Neural progenitor cell (in vitro differentiated cells): ENCODE data around the gene PLTP. TPM values are rescaled to one million over a fixed set of nuclear protein-coding genes. Genes with fewer than 3 reads are reported as not detected.

Experiments
- DNase-seq: peaks from one replicate; pipeline ENCODE4 v3.0.0-alpha.2; 2016; ENCODE audit warnings: low spot score
- H2AFZ ChIP-seq: fragments of 200-600 bp; sonication (generic); replicated peaks from 2 replicates; pipeline ENCODE4 v1.6.1; 2016; ENCODE audit warnings: antibody characterized with exemption
- H3F3A ChIP-seq: fragments of 200-600 bp; sonication (generic); 2 replicates; pipeline ENCODE4 v1.6.1; 2016; ENCODE audit warnings: antibody characterized with exemption, low read depth
- H3K27ac ChIP-seq: fragments of 200-600 bp; sonication (generic); 2 replicates; pipeline ENCODE4 v1.5.1; 2016; ENCODE audit warnings: mild to moderate bottlenecking
- H3K27me3 ChIP-seq: fragments of 200-600 bp; sonication (generic); 2 replicates; pipeline ENCODE4 v1.6.1; 2016; ENCODE audit warnings: mild to moderate bottlenecking, moderate library complexity
- H3K36me3 ChIP-seq: fragments of 200-600 bp; sonication (generic); 2 replicates; pipeline ENCODE4 v1.5.1; 2016
- H3K4me1 ChIP-seq: fragments of 200-600 bp; sonication (generic); 2 replicates; pipeline ENCODE4 v1.6.1; 2016; ENCODE audit warnings: mixed run types
- H3K4me2 ChIP-seq: fragments of 200-600 bp; sonication (generic); 2 replicates; pipeline ENCODE4 v1.6.1; 2016
- H3K4me3 ChIP-seq: fragments of 200-600 bp; sonication (generic); 2 replicates; pipeline ENCODE4 v1.5.1; 2016
- H3K79me2 ChIP-seq: fragments of 200-600 bp; sonication (generic); 2 replicates; pipeline ENCODE4 v1.6.1; 2016; ENCODE audit warnings: low read depth
- H3K9ac ChIP-seq: fragments of 200-600 bp; sonication (generic); 2 replicates; pipeline ENCODE4 v1.6.1; 2016
- H3K9me3 ChIP-seq: fragments of 200-600 bp; sonication (generic); 2 replicates; pipeline ENCODE4 v1.5.1; 2016; ENCODE audit warnings: low read depth
- H4K20me1 ChIP-seq: fragments of 200-600 bp; sonication (generic); 2 replicates; pipeline ENCODE4 v1.6.1; 2016; ENCODE audit warnings: low read depth
- H3K27ac Mint-ChIP-seq: 3 replicates; pipeline ENCODE4 v1.8.0; 2021; ENCODE audit warnings: mixed read lengths
- H3K27me3 Mint-ChIP-seq: 2 replicates; pipeline ENCODE4 v1.8.0; 2022; ENCODE audit warnings: low read depth, mild to moderate bottlenecking, inconsistent platforms, moderate library complexity, mixed read lengths; ENCODE audit not compliant: insufficient read depth
- H3K36me3 Mint-ChIP-seq: 3 replicates; pipeline ENCODE4 v1.8.0; 2021; ENCODE audit warnings: mixed read lengths
- H3K4me1 Mint-ChIP-seq: 3 replicates; pipeline ENCODE4 v1.8.0; 2021; ENCODE audit warnings: mixed read lengths
- H3K4me3 Mint-ChIP-seq: 3 replicates; pipeline ENCODE4 v1.8.0; 2021; ENCODE audit warnings: mild to moderate bottlenecking, moderate library complexity, mixed read lengths
- H3K9me3 Mint-ChIP-seq: 3 replicates; pipeline ENCODE4 v1.8.0; 2020; ENCODE audit warnings: mixed read lengths
- EZH2 ChIP-seq: fragments of 200-600 bp; sonication (generic); IDR thresholded peaks from 2 replicates; pipeline ENCODE4 v1.6.1; 2017; ENCODE audit warnings: antibody characterized with exemption, mild to moderate bottlenecking, moderate library complexity
- EZH2phosphoT487 ChIP-seq: fragments of 200-600 bp; sonication (generic); IDR thresholded peaks from 2 replicates; pipeline ENCODE4 v1.6.1; 2017; ENCODE audit warnings: antibody characterized with exemption
- total RNA-seq: library from RNA; depleted of rRNA; stranded (reverse); fragments of >200 nt; gene quantifications from 2 replicates; pipeline ENCODE4 v1.2.3, GENCODE V29; 2015; ENCODE audit warnings: low replicate concordance
- TF ChIP-seq, protein P1 (sequence below): fragments of 200-600 bp; sonication (generic); IDR thresholded peaks from 2 replicates; pipeline ENCODE4 v1.5.1; 2017; ENCODE audit warnings: antibody characterized with exemption, mild to moderate bottlenecking

The PLTP gene
- total RNA-seq, 1 donor from 2014 or later: 22.3 TPM

DNA sequence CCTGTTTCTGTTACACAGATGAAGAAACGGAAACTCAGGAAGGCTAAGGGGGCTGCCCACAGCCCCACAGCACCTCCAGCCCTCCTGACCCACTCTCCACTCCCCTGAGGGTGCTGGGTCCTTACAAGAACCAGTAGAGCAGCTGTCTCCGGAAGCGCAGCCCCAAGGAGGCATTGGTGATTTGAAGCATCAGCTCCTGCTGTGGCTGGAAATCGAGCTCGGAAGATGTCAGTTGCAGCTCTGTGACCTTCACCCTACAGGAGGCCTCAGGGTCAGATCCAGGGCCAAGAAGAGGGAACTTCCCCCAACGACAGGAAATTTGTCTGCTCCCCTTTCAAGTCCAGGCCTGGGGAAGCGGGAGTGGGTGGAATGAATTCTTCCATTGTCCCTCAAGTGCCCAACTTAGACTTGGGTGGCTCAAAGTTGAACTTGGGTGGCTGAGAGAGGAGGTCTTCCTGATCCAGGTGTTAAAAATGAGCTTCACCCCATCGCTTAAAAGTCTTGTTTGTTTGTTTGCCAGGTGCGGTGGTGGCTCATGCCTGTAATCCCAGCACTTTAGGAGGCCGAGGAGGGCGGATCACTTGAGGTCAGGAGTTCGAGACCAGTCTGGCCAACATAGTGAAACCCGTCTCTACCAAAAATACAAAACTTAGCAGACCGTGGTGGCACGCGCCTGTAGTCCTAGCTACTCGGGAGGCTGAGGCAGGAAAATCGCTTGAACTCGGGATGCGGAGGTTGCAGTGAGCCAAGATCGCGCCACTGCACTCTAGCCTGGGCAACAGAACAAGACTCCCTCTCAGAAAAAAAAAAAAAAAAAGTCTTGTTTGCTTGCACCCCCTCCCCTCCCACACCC, 1.9 kb downstream of the PLTP start:
- H3F3A ChIP-seq: peaks cover 9% of the 10 kb centered on the region
- H3K36me3 ChIP-seq: no peaks in the 10 kb centered on the region
- H3K4me1 Mint-ChIP-seq: peaks cover 28% of the 10 kb centered on the region
- peak overlapping the region; percentile 92 for H3K4me3 Mint-ChIP-seq
- no peaks in the 10 kb centered on the region for H3K9me3 ChIP-seq
- H3K79me2 ChIP-seq: peaks cover 7% of the 10 kb centered on the region
- peaks cover 4% of the 10 kb centered on the region for H3K27me3 ChIP-seq
- peak overlapping the region; percentile 54 for H3K27ac Mint-ChIP-seq
- H4K20me1 ChIP-seq: no peaks in the 10 kb centered on the region
- H3K4me3 ChIP-seq: peak overlapping the region; percentile 19
- H3K9ac ChIP-seq: no peak overlapping the region
- H3K27me3 Mint-ChIP-seq: peaks cover 5% of the 10 kb centered on the region
- peaks cover 5% of the 10 kb centered on the region for H3K4me1 ChIP-seq
- no peak overlapping the region for H3K27ac ChIP-seq
- peak overlapping the region; percentile 29 for H3K4me2 ChIP-seq
- no peak for TF ChIP-seq EZH2phosphoT487
- no peak for TF ChIP-seq EZH2
- TF ChIP-seq, protein P1, sequence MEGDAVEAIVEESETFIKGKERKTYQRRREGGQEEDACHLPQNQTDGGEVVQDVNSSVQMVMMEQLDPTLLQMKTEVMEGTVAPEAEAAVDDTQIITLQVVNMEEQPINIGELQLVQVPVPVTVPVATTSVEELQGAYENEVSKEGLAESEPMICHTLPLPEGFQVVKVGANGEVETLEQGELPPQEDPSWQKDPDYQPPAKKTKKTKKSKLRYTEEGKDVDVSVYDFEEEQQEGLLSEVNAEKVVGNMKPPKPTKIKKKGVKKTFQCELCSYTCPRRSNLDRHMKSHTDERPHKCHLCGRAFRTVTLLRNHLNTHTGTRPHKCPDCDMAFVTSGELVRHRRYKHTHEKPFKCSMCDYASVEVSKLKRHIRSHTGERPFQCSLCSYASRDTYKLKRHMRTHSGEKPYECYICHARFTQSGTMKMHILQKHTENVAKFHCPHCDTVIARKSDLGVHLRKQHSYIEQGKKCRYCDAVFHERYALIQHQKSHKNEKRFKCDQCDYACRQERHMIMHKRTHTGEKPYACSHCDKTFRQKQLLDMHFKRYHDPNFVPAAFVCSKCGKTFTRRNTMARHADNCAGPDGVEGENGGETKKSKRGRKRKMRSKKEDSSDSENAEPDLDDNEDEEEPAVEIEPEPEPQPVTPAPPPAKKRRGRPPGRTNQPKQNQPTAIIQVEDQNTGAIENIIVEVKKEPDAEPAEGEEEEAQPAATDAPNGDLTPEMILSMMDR: no peak
- peaks cover 15% of the 10 kb centered on the region for H3K36me3 Mint-ChIP-seq
- no peak overlapping the region for H2AFZ ChIP-seq
- no peaks in the 10 kb centered on the region for H3K9me3 Mint-ChIP-seq
- DNase-seq: no peak

DNA sequence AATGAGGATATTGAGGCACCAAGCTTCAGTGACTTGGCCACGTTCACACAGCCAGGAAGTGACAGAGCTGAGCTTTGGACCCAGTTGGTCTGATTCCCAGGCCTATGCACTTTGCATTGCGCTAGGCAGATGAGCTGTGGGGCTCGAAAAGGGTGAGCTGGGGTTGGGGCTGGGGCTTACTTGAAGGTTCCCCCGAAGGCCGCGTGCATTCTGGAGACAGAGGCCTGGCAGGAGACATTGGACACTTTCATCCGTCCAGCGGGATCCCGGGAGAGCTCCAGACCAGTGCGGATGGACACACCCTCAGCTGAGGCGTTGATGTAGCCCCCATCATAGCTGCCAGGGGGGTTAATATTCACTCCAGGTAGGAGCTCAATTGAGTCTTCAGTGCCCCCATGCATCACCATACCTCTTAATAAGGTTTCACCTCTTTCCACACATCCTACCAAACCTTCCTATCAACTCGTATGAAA, 2.6 kb downstream of the PLTP start:
- H3K9ac ChIP-seq: no peak overlapping the region
- peaks cover 9% of the 10 kb centered on the region for H3F3A ChIP-seq
- Mint-ChIP-seq H3K27me3 (peaks cover 5% of the 10 kb centered on the region), H3K36me3 (peaks cover 15% of the 10 kb centered on the region), H3K9me3 (no peaks in the 10 kb centered on the region), H3K27ac (no peak overlapping the region), H3K4me3 (no peak overlapping the region), H3K4me1 (peaks cover 24% of the 10 kb centered on the region)
- no peaks in the 10 kb centered on the region for H4K20me1 ChIP-seq
- no peaks in the 10 kb centered on the region for H3K36me3 ChIP-seq
- peaks cover 7% of the 10 kb centered on the region for H3K79me2 ChIP-seq
- peaks cover 5% of the 10 kb centered on the region for H3K4me1 ChIP-seq
- H3K9me3 ChIP-seq: no peaks in the 10 kb centered on the region
- TF ChIP-seq, protein P1: no peak
- TF ChIP-seq EZH2: no peak
- no peak overlapping the region for H3K27ac ChIP-seq
- H3K27me3 ChIP-seq: peaks cover 4% of the 10 kb centered on the region
- H3K4me3 ChIP-seq: no peak overlapping the region
- H3K4me2 ChIP-seq: no peak overlapping the region
- no peak overlapping the region for H2AFZ ChIP-seq
- DNase-seq: no peak

GRCh38 chr20:45908084-45908483, 3.9 kb downstream of the PLTP start:
- Histone ChIP-seq H3K9me3 (no peaks in the 10 kb centered on the region), H3K4me3 (no peak overlapping the region), H4K20me1 (no peaks in the 10 kb centered on the region), H3K27ac (no peak overlapping the region), H3K79me2 (peaks cover 7% of the 10 kb centered on the region), H3K4me2 (no peak overlapping the region), H3F3A (peaks cover 9% of the 10 kb centered on the region), H2AFZ (no peak overlapping the region), H3K27me3 (peaks cover 4% of the 10 kb centered on the region), H3K4me1 (peaks cover 5% of the 10 kb centered on the region), H3K9ac (no peak overlapping the region), H3K36me3 (no peaks in the 10 kb centered on the region)
- Mint-ChIP-seq H3K27ac (peak overlapping the region; percentile 30), H3K4me1 (peaks cover 23% of the 10 kb centered on the region), H3K27me3 (peaks cover 5% of the 10 kb centered on the region), H3K4me3 (peak overlapping the region; percentile 44), H3K36me3 (peaks cover 20% of the 10 kb centered on the region), H3K9me3 (no peaks in the 10 kb centered on the region)
- TF ChIP-seq EZH2 (no peak), EZH2phosphoT487 (no peak)
- TF ChIP-seq, protein P1: no peak
- DNase-seq: no peak
